GM12874 (cell line): Measurements from ENCODE around the gene TMEM72.

Experiments used
- CTCF ChIP-seq: IDR thresholded peaks from 2 replicates; pipeline ENCODE4 v1.5.1; 2011; ENCODE audit warnings: low read depth, mild to moderate bottlenecking, control low read depth, low read length, moderate library complexity; ENCODE audit not compliant: insufficient read depth

Gene TMEM72

GRCh38 chr10:44882166-44882720 is 28.9 kb upstream of the TMEM72 start:
- TF ChIP-seq CTCF, result no peak

GRCh38 chr10:44883593-44884331 is 27.4 kb upstream of the TMEM72 start:
- no peak for TF ChIP-seq CTCF

- TF ChIP-seq CTCF, result no peak
Measured at GRCh38 chr10:44885710-44886109, 25.4 kb upstream of the TMEM72 start.

- no peak for TF ChIP-seq CTCF
Measured at GRCh38 chr10:44886966-44887365, 24.2 kb upstream of the TMEM72 start.

- TF ChIP-seq CTCF, result no peak
Measured at GRCh38 chr10:44888886-44889285, 22.3 kb upstream of the TMEM72 start.

- no peak for TF ChIP-seq CTCF
Measured at GRCh38 chr10:44889834-44890233, 21.3 kb upstream of the TMEM72 start.

GRCh38 chr10:44890696-44891563 is 20.2 kb upstream of the TMEM72 start:
- no peak for TF ChIP-seq CTCF
